ENCODE measurements around the gene APLP2.

DNA sequence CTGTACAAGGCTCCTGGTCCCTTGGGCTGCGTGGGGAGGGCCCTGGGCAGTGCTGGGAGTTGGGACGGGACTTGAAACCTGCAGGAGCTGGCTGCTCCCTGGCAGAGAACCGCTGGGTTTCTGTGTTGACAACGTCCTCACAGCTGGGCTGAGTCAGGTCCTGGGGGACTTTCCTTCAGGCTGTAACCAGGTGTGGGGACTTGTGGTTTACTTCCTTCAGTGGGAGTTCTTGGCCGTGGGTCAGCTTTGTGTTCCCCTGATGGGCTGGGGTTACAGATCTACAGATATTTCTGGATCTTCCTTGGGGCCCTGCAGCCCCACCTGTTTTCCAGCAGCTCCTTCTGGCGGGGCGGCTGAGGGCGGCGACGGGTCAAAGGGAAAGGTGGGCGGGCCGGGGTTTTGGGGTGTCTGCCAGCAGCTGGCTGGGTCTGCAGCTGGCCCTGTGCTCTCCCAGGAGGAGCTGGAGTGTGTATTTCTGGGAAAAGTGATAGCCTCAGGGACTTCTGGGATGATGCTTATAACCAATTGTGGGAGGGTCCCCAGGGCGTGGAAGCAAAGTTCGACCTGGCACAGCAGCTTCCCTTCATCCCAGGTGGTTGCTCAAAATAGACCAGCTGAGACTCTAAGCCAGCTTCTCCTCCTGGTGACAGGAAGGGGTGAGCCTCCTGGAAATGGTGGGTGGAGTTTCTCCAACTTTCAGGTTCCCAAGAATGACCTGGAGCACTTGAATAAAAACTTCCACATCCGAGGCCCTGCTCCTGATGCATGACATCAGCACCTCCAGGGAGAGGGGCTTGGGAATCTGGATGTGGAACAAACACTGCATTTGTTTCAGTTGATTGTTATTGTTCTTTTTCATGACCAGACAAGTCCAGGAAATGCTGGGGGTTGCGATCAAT is 109.0 kb downstream of the APLP2 start:
- TF ChIP-seq YY1 (IDR thresholded peaks at IDR 0.05; ENCODE audit: insufficient read depth, insufficient read length) (no peak), ZNF274 (IDR thresholded peaks at IDR 0.05; ENCODE audit: low read depth, low read length) (no peak)
